Left kidney (tissue), 8 donors: Measurements from ENCODE around the gene MYF6. TPM values are rescaled to one million over a fixed set of nuclear protein-coding genes. Genes with fewer than 3 reads are reported as not detected.
"Not testable (repeated sequence)": the region's sequence is repeated elsewhere in the genome, so short reads cannot be mapped to it uniquely, and the experiment has no call there.

ENCODE experiments used
- DNase-seq: peaks from one replicate; pipeline ENCODE4 v3.0.0-alpha.2; 2013
- long read RNA-seq, 8 donors: transcript quantifications; one replicate each; lab custom pipeline, GENCODE V29; 2026
- polyA plus RNA-seq: library from polyadenylated mRNA; unstranded; fragments of 120-200 nt; gene quantifications from one replicate; pipeline ENCODE4 v1.2.1, GENCODE V29; 2013; ENCODE audit not compliant: insufficient read length

The MYF6 gene
- polyA plus RNA-seq: 0.15 TPM
- long read RNA-seq, donor 1: 0 reads
- long read RNA-seq, donor 2: 0 reads
- long read RNA-seq, donor 3: 0 reads
- long read RNA-seq, donor 4: 0 reads
- long read RNA-seq, donor 5: 0 reads
- long read RNA-seq, donor 6: 0 reads
- long read RNA-seq, donor 7: 0 reads
- long read RNA-seq, donor 8: 0 reads

- DNase-seq: no peak
Observed at GRCh38 chr12:80707126-80707829, at the start of gene MYF6. MYF6 (plus strand) TSS chr12:80707634; CDS start chr12:80707720, 86 bp downstream.

GRCh38 chr12:80659512-80660063 lies 47.8 kb upstream of the MYF6 start:
- DNase-seq: no peak

- DNase-seq: no peak
Observed at GRCh38 chr12:80662586-80662985, 44.8 kb upstream of the MYF6 start.

GRCh38 chr12:80670214-80670613 lies 37.2 kb upstream of the MYF6 start:
- DNase-seq: no peak

GRCh38 chr12:80676042-80676636 lies 31.3 kb upstream of the MYF6 start:
- not testable (repeated sequence) for DNase-seq

DNA sequence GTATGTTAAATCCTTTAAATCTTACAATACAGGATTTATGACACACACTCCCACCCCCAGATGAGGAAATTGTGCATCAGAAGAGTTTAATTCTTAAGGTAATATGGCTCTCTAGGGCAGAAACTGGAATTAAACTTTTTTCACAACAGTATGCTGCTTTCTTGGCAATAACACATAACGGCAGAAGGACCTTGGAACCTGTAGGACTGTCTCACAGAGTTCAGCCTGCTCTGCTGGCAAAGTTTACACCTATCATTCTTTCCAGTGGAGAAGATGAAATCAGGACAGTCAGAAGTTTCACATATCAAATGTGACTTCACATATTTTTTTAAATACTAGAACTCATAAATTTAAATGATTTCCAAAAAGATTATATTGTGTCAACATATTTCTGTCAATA lies 30.6 kb upstream of the MYF6 start:
- DNase-seq: no peak

GRCh38 chr12:80677994-80678393 lies 29.4 kb upstream of the MYF6 start:
- no peak for DNase-seq

GRCh38 chr12:80679346-80680131 lies 27.9 kb upstream of the MYF6 start:
- no peak for DNase-seq

DNA sequence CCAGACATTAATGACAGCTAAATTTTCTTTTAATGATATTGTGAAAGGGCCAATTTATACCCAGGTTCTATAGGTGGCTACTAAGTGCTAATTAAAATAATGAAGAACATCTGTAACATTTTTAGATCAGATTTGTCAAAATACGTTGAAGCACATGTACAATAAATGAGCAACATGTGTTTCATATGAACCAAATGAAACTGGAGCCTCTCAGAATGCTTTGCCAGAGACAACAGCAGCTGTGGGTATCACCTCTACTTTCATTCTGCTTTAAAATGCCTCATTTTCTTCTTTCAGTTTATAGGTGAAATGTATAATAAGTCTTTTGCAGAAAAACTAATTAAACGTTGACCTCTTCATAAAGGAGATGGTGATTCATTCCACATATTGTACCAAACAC lies 26.1 kb upstream of the MYF6 start:
- DNase-seq: no peak

DNA sequence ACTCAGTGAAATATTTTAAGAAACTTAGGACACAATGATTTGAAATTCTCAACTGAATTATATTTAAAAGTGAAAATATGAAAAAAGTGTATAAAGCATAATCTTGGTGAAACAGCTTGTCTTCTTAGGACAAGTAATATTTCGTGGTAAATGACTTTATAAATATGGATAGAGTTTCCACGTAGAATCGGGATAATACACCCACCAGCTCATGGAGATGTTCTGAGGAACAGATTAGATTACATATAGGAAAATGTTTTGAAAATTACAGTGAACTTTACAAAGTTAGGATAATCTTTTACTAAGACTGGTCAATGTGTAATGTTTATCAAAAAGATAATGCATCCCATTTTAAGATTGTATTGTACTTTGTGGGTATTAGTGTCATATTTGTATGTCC lies 25.6 kb upstream of the MYF6 start:
- DNase-seq: no peak

GRCh38 chr12:80684077-80684495 lies 23.3 kb upstream of the MYF6 start:
- DNase-seq: no peak

GRCh38 chr12:80690090-80690489 lies 17.3 kb upstream of the MYF6 start:
- no peak for DNase-seq

DNA sequence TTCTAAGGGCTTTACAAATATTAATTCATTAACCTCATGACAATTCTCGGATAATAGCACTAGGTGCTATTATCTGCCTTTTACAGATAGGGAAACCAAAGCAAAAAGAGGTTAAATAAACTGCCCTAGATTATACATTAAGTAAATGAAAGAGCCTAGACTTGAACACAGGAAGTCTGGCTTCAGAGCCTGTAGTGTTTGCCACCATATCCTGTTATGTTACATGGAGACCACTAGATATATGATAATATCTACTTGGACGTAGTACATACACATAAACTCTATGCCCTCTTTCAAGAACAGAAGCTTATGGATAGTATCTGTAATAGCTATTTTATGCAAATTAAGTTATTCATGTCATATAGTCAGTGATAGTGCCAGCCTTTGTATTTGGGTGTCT lies 16.9 kb upstream of the MYF6 start:
- DNase-seq: no peak

GRCh38 chr12:80692114-80692513 lies 15.3 kb upstream of the MYF6 start:
- no peak for DNase-seq

DNA sequence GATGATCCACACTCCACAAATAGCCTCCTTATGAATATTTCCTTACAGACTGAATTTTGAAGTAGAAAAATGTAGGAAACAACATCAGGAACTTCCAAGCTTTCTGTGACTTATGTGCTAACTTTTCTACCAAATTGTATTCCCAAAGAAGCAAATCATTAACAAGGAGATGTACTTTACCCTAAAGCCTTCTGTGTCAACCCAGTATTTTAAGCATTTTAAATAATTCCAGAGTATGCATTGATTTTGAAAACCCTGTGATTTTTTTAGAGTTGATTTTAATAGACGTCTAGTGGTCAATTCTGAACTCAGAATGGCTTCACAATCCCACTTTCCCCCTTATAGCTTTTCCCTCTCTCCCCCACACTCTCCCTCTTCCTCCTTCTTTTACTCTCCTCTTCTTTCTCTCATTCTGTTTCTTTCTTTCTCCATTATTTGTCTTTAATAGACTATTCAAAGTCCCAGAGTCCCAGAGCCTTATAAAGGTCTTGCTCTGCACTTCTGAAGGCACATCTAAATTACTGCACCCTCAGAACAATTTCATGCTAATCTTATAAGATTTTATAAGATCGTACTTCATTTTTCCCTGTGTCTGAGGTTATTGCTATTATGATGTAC lies 10.1 kb upstream of the MYF6 start:
- DNase-seq: no peak

DNA sequence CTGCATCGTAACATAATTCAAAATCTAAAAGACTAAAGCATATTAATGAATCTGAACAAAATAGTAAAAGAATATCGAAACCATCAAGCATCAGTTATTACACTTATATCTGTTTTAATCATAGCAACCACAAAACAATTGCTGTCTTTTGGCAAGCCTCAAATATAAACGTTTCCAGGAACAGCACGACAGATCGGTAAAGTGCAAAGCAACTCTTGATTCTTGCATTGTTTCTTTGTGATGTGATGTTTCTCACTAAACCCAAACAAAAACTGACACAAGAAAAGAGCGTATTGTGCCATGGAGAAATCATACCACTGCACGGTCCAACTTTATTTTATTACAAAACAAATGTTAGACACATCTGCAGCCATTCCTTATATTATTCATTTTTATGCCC lies 9.2 kb upstream of the MYF6 start:
- DNase-seq: no peak

- DNase-seq: no peak
Observed at GRCh38 chr12:80698847-80699542, 8.4 kb upstream of the MYF6 start.

DNA sequence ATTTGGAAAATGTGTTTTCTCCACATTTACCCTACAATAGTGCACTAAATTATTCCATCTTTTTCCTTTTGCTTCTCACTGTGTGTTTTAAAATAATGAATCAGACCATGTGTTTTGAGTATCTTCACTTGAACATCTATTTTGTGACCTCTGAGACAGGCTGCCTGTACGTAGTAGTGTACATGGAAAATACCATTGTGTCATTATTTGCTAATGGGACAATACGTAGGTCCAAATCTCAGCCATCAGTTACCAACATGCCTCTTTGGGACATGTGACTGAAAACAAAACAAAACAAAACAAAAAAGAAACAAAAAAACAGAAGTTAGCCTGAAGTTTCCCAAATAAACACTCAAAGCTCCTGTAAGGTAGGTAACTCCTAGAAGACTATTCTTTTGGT lies 7.1 kb upstream of the MYF6 start:
- no peak for DNase-seq

- DNase-seq: no peak
Observed at GRCh38 chr12:80701388-80701787, 6.0 kb upstream of the MYF6 start.

DNA sequence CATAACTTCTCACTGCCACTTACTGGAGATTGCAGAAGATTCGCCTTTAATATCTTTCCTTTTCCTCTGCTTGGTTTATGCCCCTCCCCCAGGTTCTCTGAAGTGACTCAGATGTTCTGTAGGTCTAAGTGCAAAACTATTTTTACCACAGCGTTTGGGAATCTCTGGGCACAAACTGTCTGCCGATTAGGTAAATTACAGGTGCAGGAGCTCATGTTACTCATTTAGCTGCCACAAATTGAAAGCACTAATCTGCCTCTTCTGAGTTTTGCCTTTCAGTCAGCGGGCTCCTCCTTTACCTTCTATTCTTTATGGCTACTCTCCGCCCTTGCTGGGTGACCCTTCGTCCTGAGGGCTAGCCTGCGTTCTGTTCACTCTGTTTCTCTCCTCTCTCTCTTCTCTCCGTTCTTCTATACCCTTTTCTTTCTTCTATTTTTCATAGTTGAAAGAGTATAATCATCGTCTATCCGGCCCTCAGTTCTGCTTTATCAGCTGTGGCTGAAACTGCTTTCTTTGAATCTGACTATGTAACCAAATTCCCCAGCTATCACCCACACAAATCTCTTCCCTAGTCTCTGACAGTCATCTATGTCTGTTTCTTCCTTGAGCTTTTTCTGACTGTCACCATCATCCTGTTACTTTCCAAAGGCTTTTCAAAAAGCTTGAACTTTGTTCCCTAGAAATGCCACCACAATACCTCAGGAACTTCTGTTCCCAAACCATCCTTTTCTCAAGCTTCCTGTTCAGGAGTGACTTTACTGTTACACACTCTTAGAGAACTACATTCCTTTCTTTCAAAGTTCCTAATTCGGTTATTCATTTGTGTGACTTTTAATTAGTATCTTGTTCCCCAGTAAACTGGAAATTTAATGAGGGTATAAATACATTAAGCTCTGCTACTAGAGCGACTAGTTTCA lies 4.3 kb upstream of the MYF6 start:
- DNase-seq: no peak
